A549 (cell line): ENCODE measurements around the gene GALNT8. TPM values are rescaled to one million over a fixed set of nuclear protein-coding genes. Genes with fewer than 3 reads are reported as not detected.

Experiments used
- ATAC-seq, 2 experiments: fragments of 200-7000 bp in 1 of 2; fragments of >200 bp in 1 of 2; cut with Nextera tagmentation in 1 of 2; cut with Tn5 transposase in 1 of 2; 3 replicates each; pipeline versions ENCODE4 v1.8.0 to v1.9.1; 2018 to 2020; ENCODE audit warnings: mild to moderate bottlenecking in 1 of 2, moderate library complexity in 1 of 2
- CTCF ChIA-PET: fragments of 300-600 bp; sonication (Branson Sonifier 250); formaldehyde crosslinking; extraction: SDS; loops from one replicate; lab custom pipeline; 2021; ENCODE audit warnings: antibody characterized with exemption, inconsistent platforms; lab: Yijun Ruan, JAX
- POLR2A ChIA-PET: fragments of 350-600 bp; formaldehyde crosslinking; extraction: SDS; loops from one replicate; lab custom pipeline; 2021; ENCODE audit warnings: antibody characterized with exemption, inconsistent platforms; lab: Yijun Ruan, JAX
- DNase-seq, 2 experiments: peaks; one replicate each; pipeline versions ENCODE4 v3.0.0 to v3.0.0-alpha.2; 2011 to 2016; ENCODE audit warnings: low read depth in 1 of 2, low spot score in 1 of 2
- FAIRE-seq: peaks from 2 replicates; lab custom pipeline; 2011; peaks lifted over from hg19 to GRCh38; lab: Jason Lieb, UNC
- H3K27ac ChIP-seq, 2 experiments: fragments of >200 bp; sonication (Bioruptor Twin); formaldehyde crosslinking; 3 replicates each; pipeline ENCODE4 v1.5.1; 2016 to 2017
- H3K4me1 ChIP-seq: fragments of >200 bp; sonication (Bioruptor Twin); formaldehyde crosslinking; 3 replicates; pipeline ENCODE4 v1.6.1; 2016
- H3K4me2 ChIP-seq: fragments of >200 bp; sonication (Bioruptor Twin); formaldehyde crosslinking; 3 replicates; pipeline ENCODE4 v1.6.1; 2016
- H3K4me3 ChIP-seq: fragments of >200 bp; sonication (Bioruptor Twin); formaldehyde crosslinking; 3 replicates; pipeline ENCODE4 v1.5.1; 2016
- H3K9me3 ChIP-seq: fragments of >200 bp; sonication (Bioruptor Twin); formaldehyde crosslinking; 3 replicates; pipeline ENCODE4 v1.6.1; 2016
- HEYL ChIP-seq: fragments of 250-450 bp; sonication (Bioruptor Pico); IDR thresholded peaks from 2 replicates; pipeline ENCODE4 v1.8.0; 2021; ENCODE audit warnings: mild to moderate bottlenecking, moderate library complexity
- HOXB13 ChIP-seq: fragments of 250-450 bp; sonication (Bioruptor Pico); IDR thresholded peaks from 2 replicates; pipeline ENCODE4 v1.5.0; 2020; ENCODE audit warnings: low read depth, mild to moderate bottlenecking, moderate library complexity
- WGBS: methylation state at CpG from one replicate; pipeline ENCODE4 v1.1.6; 2017; ENCODE audit errors: missing lambda C conversion rate; 5-methylcytosine and 5-hydroxymethylcytosine counted together
- polyA plus RNA-seq, 4 experiments: library from polyadenylated mRNA; depleted of rRNA in 3 of 4; stranded (reverse); fragments of >200 nt; fragmentation: RNase III in 1 of 4; extraction: RNeasy Plus Mini Kit Qiagen cat#74134 plus additional on column Dnase treatment in 1 of 4; gene quantifications; 2 replicates in 3 of 4; 3 replicates in 1 of 4; pipeline ENCODE4 v1.2.3, GENCODE V29; 2011 to 2017

GALNT8 gene
- polyA plus RNA-seq, 2 of the 4 experiments (the other 2 are of a cell fraction) = not detected

- TF ChIP-seq HEYL (CRISPR knock-in tag) (no peak), HOXB13 (CRISPR knock-in tag) (no peak)
- 39% methylated on average over 9 of the region's 9 CpGs for WGBS
- ChIA-PET CTCF (interaction anchor here (1.4 kb wide), 1 partner anchor 35 kb away, joined by 4 read pairs; no protein-coding TSS in a partner anchor), POLR2A (no interaction called here)
- FAIRE-seq = no peak
- Histone ChIP-seq H3K4me2 (no peak overlapping the region), H3K4me3 (no peak overlapping the region), H3K27ac (no peak overlapping the region), H3K9me3 (no peaks in the 10 kb centered on the region), H3K4me1 (no peaks in the 10 kb centered on the region)
- ATAC-seq = no peak
- no peak for DNase-seq
Observed at GRCh38 chr12:4820971-4821370, 100.8 kb downstream of the GALNT8 start.

Other genes starting within 250 kb of the GALNT8 start
- gene RAD51AP1, start 181.5 kb upstream of the GALNT8 start, polyA plus RNA-seq (2011; rRNA removed) = 28.8 and 56.7 TPM in 2 replicates
- 26.5 to 32.1 TPM (median 30.6 TPM) in 3 replicates for gene RAD51AP1, start 181.5 kb upstream of the GALNT8 start, polyA plus RNA-seq (2017; fragmentation: RNase III; extraction: RNeasy Plus Mini Kit Qiagen cat#74134 plus additional on column Dnase treatment)
- 84.5 and 90.6 TPM in 2 replicates for gene DYRK4, start 158.2 kb upstream of the GALNT8 start, polyA plus RNA-seq (2011; rRNA removed)
- gene DYRK4, start 158.2 kb upstream of the GALNT8 start, polyA plus RNA-seq (2017; fragmentation: RNase III; extraction: RNeasy Plus Mini Kit Qiagen cat#74134 plus additional on column Dnase treatment) = 36.5 to 42.7 TPM (median 40.3 TPM) in 3 replicates
- gene AKAP3, start 71.3 kb upstream of the GALNT8 start, polyA plus RNA-seq (2011; rRNA removed) = 0.59 and 0.75 TPM in 2 replicates
- gene AKAP3, start 71.3 kb upstream of the GALNT8 start, polyA plus RNA-seq (2017; fragmentation: RNase III; extraction: RNeasy Plus Mini Kit Qiagen cat#74134 plus additional on column Dnase treatment) = 0.14 to 0.51 TPM (median 0.37 TPM) in 3 replicates
- gene NDUFA9, start 71.3 kb upstream of the GALNT8 start, polyA plus RNA-seq (2011; rRNA removed) = 81.4 and 125 TPM in 2 replicates
- gene NDUFA9, start 71.3 kb upstream of the GALNT8 start, polyA plus RNA-seq (2017; fragmentation: RNase III; extraction: RNeasy Plus Mini Kit Qiagen cat#74134 plus additional on column Dnase treatment) = 113 to 124 TPM (median 121 TPM) in 3 replicates
- not detected in 2 replicates for gene KCNA1, start 189.5 kb downstream of the GALNT8 start, polyA plus RNA-seq (2011; rRNA removed)
- gene KCNA1, start 189.5 kb downstream of the GALNT8 start, polyA plus RNA-seq (2017; fragmentation: RNase III; extraction: RNeasy Plus Mini Kit Qiagen cat#74134 plus additional on column Dnase treatment) = not detected in 3 replicates